Measurements from ENCODE around the gene RYR1.
"Not testable (repeated sequence)": the region's sequence is repeated elsewhere in the genome, so short reads cannot be mapped to it uniquely, and the experiment has no call there.

Gene RYR1

GRCh38 chr19:38400361-38400760, 33.1 kb upstream of the RYR1 start:
- no peak for DNase-seq (ENCODE audit: low read depth)

GRCh38 chr19:38401148-38401547, 32.3 kb upstream of the RYR1 start:
- DNase-seq (ENCODE audit: low read depth) = no peak

- DNase-seq (ENCODE audit: low read depth) = no peak
Measured at GRCh38 chr19:38402623-38402966, 30.9 kb upstream of the RYR1 start.

- DNase-seq (ENCODE audit: low read depth) = peak; percentile 92
Measured at GRCh38 chr19:38402967-38403674, 30.4 kb upstream of the RYR1 start, which contains the start of gene FAM98C. Gene FAM98C (plus strand): TSS chr19:38403093. CDS start chr19:38403154, 61 bp downstream.

GRCh38 chr19:38404858-38405257, 28.6 kb upstream of the RYR1 start:
- no peak for DNase-seq (ENCODE audit: low read depth)

GRCh38 chr19:38405276-38405675, 28.2 kb upstream of the RYR1 start:
- no peak for DNase-seq (ENCODE audit: low read depth)

- DNase-seq (ENCODE audit: low read depth) = peak; percentile 57
Measured at GRCh38 chr19:38409631-38410133, 23.8 kb upstream of the RYR1 start.

GRCh38 chr19:38410407-38410806, 23.1 kb upstream of the RYR1 start:
- not testable (repeated sequence) for DNase-seq (ENCODE audit: low read depth)

- no peak for DNase-seq (ENCODE audit: low read depth)
Measured at GRCh38 chr19:38411041-38411712, 22.3 kb upstream of the RYR1 start.

- not testable (repeated sequence) for DNase-seq (ENCODE audit: low read depth)
Measured at GRCh38 chr19:38411898-38412297, 21.6 kb upstream of the RYR1 start.

- no peak for DNase-seq (ENCODE audit: low read depth)
Measured at GRCh38 chr19:38412491-38412890, 21.0 kb upstream of the RYR1 start.

GRCh38 chr19:38412961-38413360, 20.5 kb upstream of the RYR1 start:
- no peak for DNase-seq (ENCODE audit: low read depth)

- DNase-seq (ENCODE audit: low read depth) = no peak
Measured at GRCh38 chr19:38413416-38413815, 20.1 kb upstream of the RYR1 start.

- no peak for DNase-seq (ENCODE audit: low read depth)
Measured at GRCh38 chr19:38417146-38417543, 16.3 kb upstream of the RYR1 start.

GRCh38 chr19:38417544-38418506, 15.7 kb upstream of the RYR1 start:
- no peak for DNase-seq (ENCODE audit: low read depth)

- DNase-seq (ENCODE audit: low read depth) = no peak
Measured at GRCh38 chr19:38420935-38421334, 12.6 kb upstream of the RYR1 start.

- no peak for DNase-seq (ENCODE audit: low read depth)
Measured at GRCh38 chr19:38421856-38422255, 11.6 kb upstream of the RYR1 start.

- DNase-seq (ENCODE audit: low read depth) = no peak
Measured at GRCh38 chr19:38422438-38422837, 11.1 kb upstream of the RYR1 start.

- no peak for DNase-seq (ENCODE audit: low read depth)
Measured at GRCh38 chr19:38424272-38424671, 9.2 kb upstream of the RYR1 start.

- DNase-seq (ENCODE audit: low read depth) = no peak
Measured at GRCh38 chr19:38425222-38425809, 8.2 kb upstream of the RYR1 start.

GRCh38 chr19:38425810-38426466, 7.6 kb upstream of the RYR1 start, which contains the start of gene RASGRP4:
Gene RASGRP4 (minus strand): TSS chr19:38426219. CDS start chr19:38426091, 128 bp downstream.
- DNase-seq (ENCODE audit: low read depth) = no peak
